Activated CD8-positive, alpha-beta memory T cell treated with anti-CD3 and anti-CD28 coated beads, Interleukin-2, amount 50 U/mL, for 24 hours (primary cell): ENCODE data around the gene COL4A2.

Experiments used
- DNase-seq: peaks from one replicate; pipeline ENCODE4 v3.0.0-alpha.2; 2020; ENCODE audit errors: extremely low read depth

The COL4A2 gene

DNA sequence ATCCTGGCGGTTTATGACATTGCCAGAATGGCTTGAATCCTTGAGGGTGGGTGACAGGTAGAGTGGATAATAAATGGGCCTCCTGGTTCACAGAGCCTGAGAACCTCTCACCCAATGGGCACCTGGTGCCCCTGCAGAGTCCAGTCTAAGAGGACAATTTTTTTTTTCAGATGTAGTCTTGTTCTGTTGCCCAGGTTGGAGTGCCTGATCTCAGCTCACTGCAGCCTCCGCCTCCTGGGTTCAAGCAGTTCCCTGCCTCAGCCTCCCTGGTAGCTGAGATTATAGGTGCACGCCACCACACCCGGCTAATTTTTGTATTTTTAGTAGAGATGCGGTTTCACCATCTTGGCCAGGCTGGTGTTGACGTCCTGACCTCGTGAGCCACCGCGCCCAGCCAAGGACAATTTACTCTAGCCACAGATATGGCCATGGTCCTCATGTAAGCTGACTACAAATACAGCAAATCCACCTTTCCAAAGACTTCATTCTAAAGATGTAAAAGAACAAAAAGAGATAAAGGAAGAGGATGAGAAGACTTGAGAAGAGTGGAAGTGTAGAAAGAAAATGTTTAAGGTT, 33.0 kb downstream of the COL4A2 start:
- no peak for DNase-seq

DNA sequence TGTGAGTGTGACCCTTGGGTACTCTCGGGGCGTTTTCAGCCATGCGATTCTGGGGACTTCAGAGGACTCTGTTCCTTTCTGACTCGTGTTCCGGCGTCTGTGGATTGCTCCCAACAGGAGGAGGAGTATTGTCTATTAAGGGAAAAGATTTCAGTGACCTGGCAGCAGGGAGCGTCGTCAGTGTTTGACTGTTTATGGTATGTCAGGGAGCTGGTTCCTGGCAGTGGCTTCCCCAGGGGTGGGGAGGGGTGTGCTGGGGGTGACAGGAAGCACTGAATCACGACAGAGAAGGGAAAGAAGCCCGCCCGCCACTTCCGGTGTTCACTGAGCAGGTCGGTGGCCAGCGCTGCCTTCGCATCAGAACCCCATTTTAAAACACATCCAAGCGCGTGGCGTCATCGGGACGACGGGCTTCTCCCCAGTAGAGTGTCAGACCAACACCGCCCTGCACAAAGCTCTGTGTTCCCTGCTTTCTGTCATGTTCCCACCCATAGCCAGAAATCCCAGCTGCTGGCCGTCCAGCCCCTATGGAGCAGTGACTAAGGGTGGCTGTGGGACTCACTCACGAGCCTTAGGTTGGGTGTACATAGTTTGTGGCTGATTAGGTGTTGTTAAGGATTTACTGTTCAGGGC, 33.8 kb downstream of the COL4A2 start:
- peak; percentile 17 for DNase-seq

DNA sequence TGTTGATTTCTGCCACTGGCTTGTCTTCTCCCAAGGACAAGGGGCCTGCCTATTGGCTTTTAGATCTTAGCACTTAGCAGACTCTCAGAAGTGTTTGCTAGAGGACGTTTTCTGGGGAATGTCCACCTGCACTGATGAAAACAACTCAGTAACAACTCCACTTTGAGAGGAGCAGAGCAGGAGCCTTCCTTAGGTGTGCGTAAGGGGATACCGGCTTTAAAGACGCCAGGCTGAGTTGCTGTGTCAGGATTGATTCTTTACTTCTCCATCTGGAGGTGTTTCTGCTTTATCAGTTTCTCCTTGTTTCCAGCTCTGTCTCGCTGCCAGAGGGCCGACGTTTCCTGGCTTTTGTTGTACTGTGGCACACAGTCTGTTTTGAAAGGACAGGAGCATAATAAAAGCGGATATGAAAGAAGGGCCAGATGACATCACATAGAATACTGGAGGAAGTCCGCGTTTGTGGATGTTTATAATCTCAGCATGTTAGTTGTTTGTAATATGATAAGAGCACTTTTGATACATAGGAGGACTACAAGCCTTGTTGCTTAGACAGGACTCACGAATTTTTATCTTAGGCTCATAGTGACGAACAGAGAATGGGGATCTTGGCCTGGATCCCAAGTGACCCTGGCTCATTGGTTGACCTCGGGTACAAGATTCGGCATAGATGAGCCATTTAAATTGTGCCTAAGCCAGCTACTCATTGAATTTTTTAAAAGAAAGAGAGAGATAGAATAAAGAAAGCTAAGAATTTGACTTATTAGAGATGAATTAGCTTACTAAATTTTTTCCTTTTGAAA, 34.6 kb downstream of the COL4A2 start:
- no peak for DNase-seq

DNA sequence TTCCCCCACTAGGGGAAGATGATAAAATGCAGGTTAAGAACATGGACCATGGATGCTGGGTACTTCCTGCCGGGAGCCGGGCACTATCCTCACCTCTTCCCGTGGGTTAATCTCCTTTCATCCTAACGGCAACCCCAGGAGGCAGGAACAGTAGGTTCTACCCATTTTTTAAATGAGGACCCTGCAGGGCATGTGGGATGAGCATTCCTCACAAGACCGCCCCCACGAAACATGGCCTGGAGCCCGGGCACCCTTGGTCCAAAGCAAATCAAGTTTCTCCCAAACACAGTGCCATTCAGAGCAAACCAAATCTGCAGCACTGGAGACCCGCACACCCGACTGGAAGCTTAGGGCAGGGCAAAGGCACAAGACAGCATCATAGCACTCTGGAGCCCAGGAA, 35.4 kb downstream of the COL4A2 start:
- no peak for DNase-seq

DNA sequence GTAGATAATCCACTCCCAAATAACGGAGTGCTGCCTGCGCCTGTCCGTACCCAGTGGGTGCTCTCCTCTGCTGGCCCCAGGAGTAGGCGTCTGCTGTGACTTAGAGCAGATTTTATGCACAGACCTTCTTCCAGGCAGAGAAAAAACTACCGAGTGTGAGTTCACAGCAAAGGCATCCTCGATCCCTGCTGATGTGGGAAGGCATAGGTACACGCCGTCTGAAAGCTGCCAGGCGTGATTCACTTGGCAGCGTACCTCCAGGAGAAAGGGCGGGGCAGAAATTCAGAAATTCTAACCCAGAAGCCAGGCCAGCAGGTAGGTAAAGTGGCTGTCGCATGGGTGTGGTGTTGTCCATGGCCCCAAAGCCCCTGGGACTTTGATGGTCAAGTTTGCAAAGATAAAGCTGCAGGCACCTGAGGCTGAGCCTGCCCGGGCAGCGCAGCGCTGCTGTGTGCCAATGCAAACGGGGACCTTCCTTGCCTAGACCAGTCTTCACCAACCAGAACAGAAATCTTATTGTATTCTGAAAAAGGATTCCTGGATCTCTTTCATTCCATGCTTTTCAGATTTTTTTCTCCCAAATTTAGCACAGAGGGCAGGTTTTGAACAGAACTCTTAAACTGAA, 36.3 kb downstream of the COL4A2 start:
- DNase-seq: no peak

DNA sequence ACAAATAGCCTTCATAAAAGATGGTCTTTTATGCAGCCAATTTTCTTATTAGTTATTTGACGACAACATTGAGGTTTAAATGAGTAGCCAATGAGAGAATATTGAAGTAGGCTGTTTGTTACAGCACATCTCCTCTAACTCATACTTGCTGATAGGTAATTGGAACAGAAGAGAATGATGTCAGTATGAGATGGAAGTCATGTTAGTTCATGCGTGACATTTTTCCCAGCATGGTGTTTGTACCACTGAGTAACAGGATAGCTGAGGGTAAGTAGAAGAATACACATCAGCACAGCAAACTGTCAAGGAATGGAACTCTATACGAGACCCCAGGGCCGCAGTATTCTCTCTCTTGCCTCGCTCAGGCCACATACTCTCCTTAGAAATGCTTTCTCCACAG, 37.2 kb downstream of the COL4A2 start:
- no peak for DNase-seq

DNA sequence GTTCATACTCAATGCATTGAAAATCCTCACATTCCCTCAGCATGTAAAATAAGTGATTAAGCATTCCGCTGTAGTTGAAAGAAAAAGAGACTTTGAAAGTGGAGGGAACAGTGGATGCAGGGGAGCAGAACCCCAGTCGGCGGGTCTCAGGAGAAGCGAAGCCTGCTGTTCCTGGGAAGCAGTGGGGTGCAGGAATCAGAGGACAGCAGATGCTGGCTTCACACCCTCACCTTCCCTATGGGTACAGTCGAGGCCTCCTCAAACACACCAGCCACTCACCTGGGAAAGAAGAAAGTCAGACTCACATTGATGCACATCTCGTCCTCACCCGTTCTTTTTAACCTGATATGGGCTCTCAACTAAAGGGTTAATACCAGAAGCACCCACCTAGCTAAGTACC, 38.2 kb downstream of the COL4A2 start:
- no peak for DNase-seq

DNA sequence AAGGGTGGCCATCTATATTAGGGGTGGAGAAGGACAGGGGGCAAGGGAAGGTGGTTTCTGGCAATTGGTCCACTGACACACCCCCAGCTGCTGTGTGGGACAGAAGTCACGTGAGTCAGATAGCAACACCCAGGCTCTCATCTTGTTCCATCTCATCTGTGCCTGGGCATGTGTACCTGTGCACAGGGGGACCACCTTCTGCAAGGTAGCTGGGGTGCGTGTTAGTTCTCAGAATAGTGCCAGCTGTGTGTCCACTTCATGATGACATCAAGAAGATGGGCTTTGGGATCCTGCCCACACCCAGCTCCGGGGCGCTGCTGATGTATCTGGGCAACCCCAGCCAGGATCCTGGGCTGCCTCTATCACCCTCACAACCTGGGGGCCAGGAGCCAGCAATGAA, 38.6 kb downstream of the COL4A2 start:
- no peak for DNase-seq

DNA sequence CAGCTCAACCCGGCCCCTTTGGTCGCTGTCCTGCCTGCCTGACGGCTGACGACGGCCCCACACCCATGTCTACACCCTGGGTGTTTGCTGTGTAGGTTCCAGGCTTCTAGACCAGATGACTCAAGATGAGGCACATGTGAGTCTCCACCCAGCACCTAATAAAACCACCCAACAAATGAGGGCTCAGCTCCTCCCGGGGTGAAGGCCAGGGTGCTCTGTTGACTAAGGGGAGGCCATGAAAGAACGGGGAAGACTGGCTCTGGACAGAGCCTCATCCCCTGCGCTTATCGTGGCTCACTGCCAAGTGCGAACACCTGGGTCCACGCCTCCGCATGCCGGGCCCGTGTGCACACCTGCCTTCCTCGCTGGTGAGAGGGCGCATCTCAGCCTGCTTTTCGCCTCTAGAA, 39.6 kb downstream of the COL4A2 start:
- DNase-seq: no peak

DNA sequence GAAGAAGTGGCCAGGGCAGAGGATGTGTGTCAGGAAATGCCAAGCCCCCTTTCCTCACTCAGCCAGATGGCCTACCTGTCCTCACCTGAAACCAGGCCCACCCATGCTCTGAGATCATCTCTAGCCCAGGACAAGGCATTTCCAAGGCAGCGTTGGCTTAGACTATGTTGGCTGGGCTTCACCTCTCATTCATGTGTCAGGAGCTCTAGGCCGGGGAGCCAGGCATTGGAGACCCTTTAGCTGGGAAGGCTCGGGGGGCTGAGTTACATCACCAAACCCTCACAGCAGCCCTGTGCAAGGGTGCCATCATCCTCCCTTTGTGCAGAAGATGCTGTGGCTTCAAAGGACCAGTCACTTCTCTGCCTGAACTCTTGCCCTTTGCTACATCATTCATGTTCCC, 40.0 kb downstream of the COL4A2 start:
- no peak for DNase-seq

DNA sequence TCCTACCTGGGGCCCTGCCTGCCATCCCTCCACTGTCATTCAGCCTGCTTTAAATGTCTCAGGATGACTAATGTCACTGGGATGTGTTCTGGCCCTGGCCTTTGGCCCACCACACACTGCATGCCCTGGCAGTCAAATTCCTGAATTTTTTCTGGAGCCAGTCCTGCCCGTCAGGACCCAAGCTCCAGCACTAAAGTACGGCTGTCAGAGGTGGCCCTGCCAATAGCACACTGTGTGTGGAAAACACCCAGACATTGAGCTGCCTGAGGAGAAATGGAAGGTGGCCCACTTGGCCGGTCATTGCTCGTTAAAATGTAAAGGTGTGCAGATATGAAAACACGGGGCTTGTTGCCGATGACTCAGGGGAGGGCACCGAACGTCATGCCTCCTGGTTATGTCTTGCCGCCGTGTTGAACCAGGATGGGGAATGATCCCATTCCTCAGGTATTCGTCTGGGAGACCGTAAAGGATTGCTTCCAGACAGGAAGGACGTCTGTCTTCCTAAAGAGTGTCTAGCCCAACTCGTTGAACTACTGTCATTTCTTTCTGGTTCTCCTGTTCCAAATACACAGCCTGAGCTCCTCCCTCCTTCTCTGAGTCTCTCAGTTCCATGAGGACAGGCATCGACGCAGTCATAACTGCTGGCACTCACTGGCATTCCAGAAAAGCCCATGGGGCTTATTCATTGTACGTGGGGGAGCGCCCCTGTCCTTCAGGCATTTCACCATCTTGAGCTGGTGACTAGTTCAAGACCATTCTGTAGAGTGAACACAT, 40.6 kb downstream of the COL4A2 start:
- no peak for DNase-seq

DNA sequence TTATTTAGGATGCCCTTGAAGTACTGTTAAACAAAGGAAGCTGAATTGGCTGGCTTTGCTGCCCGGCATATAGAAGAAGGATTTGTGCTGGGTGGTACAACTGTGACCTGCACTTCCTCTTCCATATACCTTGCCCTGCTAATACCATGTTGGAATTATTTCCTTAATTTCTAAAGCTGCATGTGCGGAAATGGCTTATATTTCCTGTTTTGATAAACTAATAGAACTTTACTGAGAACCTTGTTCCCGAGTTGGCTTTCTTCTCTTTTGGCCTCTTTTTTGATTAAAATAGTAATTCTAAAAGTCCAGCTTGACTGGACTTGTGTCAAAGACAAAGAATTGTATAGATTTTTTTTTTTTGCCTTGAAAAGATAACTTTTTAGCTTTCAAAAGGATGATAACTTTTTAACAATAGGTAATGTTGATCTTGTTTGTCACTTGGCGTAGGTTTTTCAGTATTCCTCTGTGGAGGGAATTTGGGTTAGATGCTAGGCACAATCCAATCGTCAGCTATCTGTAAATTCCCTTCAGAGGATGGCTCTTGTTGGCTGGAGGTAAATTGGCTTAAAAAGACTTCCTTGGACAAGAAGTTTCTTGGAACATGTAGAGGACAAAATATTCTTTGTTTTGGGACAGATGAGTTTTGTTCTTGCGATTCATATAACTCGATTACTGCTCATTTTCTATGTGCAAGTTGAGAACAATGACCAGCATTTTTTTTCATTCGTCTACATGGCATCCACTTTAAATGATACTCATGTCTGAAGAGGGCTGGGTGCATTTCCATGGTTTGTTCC, 41.4 kb downstream of the COL4A2 start:
- DNase-seq: no peak

DNA sequence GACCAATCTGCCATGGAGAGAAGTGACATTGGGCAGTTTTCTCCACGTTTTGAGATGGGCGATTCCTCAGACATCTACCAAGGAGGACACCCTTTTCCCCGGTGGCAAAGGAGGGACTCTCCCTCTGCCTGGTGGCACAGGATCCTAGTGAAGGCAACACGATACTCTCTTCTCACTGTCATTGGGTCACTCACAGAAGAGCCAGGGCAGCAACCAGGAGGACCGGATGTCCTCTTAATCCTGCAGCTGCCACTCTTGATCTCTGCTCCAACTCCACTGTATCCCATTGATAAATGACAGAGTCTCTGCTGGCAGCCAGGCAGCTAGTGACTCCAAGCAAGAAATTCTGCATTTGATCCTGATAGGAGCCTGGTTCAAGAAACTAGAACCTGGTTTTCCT, 42.2 kb downstream of the COL4A2 start:
- DNase-seq: no peak

DNA sequence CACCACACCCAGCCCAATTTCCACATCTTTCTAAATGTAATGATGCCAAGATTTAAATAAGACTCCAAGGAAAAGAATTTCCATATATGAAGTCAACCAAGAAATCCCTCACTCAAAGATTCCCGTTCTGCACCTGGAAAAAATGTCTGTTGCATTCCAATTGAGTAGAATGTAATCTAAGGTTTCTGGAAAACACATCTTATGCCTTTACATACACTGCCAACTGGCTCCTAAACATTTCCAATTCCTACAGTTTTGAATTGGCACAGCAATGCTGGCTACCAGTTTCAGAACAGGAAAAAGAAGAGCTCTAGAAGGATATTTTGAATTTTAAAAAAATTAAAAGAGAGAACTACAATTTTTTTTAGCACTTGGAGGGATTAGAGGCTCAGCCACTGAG, 43.0 kb downstream of the COL4A2 start:
- DNase-seq: no peak

DNA sequence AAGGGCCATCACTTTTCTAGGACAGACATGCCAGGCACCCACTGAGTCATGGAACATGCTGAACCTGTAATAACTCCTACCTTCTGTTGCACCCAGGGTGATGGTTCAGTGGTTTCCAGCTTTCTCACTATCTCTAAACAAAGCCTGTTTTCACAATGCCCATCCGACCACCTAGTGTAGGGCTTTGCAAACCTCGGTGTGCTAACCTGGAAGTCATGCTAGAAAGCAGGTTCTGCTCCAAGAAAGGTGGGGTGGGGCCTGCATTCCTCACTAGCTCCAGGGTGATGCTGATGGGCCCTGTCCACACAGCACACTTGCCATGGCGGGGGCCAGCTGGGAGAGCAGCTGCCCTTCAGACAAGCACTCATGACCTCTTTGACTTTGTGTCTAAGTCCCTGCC, 43.4 kb downstream of the COL4A2 start:
- DNase-seq: no peak

DNA sequence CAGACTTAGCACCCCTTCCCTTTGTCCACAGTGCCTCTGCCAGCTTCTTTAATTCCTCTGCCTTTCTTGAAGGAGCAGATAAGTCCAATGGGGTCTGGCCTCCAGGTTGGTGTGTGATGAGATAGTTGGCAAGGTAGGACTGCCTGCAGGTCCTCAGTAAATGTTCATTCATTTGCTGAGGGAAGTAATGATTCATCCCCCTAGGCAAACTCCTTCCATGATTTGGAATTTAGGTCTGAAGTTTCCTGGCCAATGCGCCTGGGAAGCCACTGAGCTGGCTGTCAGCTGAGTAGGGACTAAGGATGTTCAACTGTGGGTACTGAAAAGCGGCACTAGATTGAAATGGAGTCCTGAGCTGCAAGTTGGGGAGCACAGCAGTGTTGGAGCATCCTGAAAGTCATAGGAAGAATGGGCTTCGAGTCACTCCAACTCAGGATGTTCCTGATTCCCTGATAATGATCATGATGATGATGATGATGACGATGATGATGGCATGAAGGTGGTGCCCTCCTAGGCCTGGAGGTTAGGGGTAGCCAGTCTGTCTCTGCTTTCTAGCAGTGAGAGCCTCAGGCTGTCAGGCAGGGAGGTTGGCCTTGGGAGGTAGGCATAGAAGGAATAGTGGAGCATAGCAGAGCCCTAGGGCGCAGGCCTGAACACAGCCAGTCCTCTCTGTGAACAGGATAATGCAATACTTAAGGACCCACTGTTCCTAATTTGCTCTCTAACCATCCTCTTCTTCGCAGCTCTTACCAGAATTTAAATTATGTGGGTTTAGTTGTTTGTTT, 44.7 kb downstream of the COL4A2 start:
- DNase-seq: no peak

DNA sequence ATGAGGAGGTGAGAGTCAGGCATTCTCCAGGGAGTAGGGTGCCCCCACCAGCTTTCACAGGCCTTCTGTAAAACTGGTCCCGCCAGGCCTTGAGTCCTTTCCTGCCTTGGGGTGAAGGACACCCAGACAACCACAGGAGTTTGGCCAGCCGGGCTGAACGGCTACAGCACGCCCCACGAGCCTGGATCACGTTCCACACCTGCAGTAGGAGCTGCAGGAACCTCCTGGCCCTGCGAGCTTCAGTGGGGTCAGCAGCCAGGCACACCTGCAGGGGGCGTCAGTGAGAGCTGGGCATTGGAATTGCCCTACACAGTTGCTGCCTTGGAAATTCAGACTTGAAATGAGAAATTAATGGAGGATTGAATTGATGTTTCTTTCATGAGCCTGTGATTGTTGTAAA, 45.7 kb downstream of the COL4A2 start:
- no peak for DNase-seq

DNA sequence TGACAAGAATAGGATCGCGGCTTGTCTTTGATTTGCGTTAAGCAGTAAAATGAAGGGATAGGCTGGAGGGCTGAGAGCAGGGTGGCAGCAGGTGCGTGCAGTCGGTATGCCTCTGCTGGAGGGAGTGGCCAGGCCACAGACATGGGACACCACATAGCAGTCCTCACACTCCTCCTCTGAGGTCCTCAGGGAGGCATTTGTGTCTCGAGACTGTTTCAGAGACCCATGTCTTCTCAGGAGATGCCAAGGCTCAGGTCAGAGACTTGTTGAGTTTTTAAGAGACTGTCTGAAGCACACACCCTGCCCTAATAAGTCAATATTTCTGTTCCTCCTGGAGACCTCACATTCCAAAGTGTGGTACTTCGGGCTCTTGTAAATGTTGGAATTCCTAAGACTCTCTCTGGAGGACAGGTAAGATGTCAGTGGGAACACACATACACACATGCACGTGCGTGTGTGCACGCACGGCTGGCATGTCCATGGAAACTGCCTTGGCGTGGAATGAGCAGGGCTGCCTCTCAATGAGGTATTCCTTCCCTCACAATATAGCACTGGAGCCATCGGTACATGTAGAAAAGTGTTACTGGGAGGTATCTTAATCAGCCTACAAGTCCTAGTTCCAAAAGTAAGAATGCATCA, 46.4 kb downstream of the COL4A2 start:
- no peak for DNase-seq

DNA sequence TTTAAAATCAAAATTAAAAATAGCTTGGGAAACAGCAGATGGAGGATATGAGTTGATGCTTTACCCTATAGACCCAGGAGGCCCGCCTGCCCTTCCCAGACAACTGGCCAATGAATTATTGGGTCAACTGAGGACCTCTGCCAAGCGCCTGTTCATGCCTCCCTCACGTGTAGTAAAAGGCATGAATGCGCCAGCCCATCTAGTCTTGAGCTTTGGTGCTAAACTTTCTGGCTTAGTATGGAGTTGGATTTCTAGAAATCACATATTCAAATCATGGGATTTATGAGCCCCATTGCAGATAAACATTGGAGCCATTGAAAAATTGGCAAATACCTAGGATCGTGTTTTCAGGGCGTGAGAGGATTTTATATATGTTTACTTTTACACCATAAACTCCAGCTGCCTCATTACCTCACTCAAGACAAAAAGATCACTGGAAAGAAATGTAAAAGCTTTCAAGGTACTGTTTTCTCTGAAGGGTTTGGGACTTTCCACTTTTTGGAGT, 47.1 kb downstream of the COL4A2 start:
- no peak for DNase-seq
